Esophagus squamous epithelium (tissue), 4 donors: ENCODE measurements around the gene TEX35.

ENCODE experiments used
- CTCF ChIP-seq, 6 experiments: fragments of 450-650 bp in 4 of 6; fragments of 200-600 bp in 2 of 6; sonication (generic) in 2 of 6; IDR thresholded peaks; one replicate each; pipeline ENCODE4 v1.5.1; 2016 to 2019; ENCODE audit warnings: antibody characterized with exemption in 6 of 6, mild to moderate bottlenecking in 4 of 6, moderate library complexity in 4 of 6
- POLR2A ChIP-seq, 4 donors: fragments of 450-650 bp; IDR thresholded peaks; one replicate each; pipeline ENCODE4 v1.6.1; 2017; ENCODE audit warnings: antibody characterized with exemption in 4 of 4, mild to moderate bottlenecking in 4 of 4, moderate library complexity in 3 of 4

- TF ChIP-seq CTCF (IDR thresholded peaks at IDR 0.05) (no peak), POLR2A (IDR thresholded peaks at IDR 0.05) (no peak)
Measured at GRCh38 chr1:178500936-178501554, 11.9 kb upstream of the TEX35 start.
